Liver (tissue), 3 donors: Measurements from ENCODE around the gene DYSF.

ENCODE experiments used
- EGR1 ChIP-seq, 2 donors: IDR thresholded peaks; 2 replicates each; pipeline ENCODE4 v1.6.1; 2016 to 2018; ENCODE audit warnings: antibody characterized with exemption in 2 of 2, low read depth in 2 of 2
- FOXA1 ChIP-seq: IDR thresholded peaks from 2 replicates; pipeline ENCODE4 v1.6.1; 2016; ENCODE audit warnings: antibody characterized with exemption
- JUND ChIP-seq, 2 donors: IDR thresholded peaks; 2 replicates each; pipeline ENCODE4 v1.6.1; 2016; ENCODE audit warnings: antibody characterized with exemption in 2 of 2
- TAF1 ChIP-seq: conservative IDR thresholded peaks from 2 replicates; pipeline ENCODE4 v1.6.1; 2016; ENCODE audit warnings: antibody characterized with exemption, mild to moderate bottlenecking
- TF ChIP-seq, protein P1 (sequence below): fragments of 150-350 bp; IDR thresholded peaks from 2 replicates; pipeline ENCODE4 v1.5.1; 2017; ENCODE audit warnings: improper control_type of control experiment, low read depth, low read length; ENCODE audit not compliant: missing input control
- TF ChIP-seq, protein P2 (sequence below): IDR thresholded peaks from 2 replicates; pipeline ENCODE4 v1.6.1; 2016; ENCODE audit warnings: antibody characterized with exemption, mild to moderate bottlenecking
- TF ChIP-seq, protein P3 (sequence below): IDR thresholded peaks from 2 replicates; pipeline ENCODE4 v1.6.1; 2016; ENCODE audit warnings: antibody characterized with exemption
- TF ChIP-seq, protein P4 (sequence below): IDR thresholded peaks from 2 replicates; pipeline ENCODE4 v1.6.1; 2016; ENCODE audit warnings: antibody characterized with exemption
- donor health status: healthy.
- donor health status: healthy.

DNA sequence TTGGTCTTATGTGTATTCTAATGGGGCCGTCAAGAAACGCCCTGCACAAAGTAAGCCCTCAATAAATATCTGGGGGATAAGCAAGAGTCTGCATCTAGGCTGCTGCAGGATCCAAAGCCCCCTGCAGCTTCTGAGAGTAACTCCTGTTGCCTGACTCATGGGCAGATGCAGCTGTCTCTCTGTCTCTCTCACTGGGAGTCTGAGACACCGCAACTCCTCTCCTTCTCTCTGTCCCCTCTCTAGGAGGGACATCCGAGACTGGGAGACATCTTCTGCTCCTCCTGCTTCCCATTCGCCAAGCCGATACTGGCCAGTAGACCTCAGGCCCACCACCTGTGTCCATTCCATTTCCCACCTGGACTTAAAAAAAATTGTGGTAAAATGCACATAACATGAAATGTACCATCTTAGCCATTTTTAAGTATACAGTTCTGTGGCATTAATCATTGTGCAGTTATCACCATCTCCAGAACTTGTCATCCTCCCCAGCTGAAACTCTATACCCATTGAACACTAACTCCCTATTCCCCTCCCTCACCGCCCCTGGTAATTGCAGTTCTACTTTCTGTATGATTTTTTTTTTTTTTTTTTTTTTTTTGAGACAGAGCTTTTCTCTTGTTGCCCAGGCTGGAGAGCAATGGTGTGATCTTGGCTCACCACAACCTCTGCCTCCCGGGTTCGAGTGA is 20.1 kb downstream of the DYSF start:
- TF ChIP-seq, protein P1, sequence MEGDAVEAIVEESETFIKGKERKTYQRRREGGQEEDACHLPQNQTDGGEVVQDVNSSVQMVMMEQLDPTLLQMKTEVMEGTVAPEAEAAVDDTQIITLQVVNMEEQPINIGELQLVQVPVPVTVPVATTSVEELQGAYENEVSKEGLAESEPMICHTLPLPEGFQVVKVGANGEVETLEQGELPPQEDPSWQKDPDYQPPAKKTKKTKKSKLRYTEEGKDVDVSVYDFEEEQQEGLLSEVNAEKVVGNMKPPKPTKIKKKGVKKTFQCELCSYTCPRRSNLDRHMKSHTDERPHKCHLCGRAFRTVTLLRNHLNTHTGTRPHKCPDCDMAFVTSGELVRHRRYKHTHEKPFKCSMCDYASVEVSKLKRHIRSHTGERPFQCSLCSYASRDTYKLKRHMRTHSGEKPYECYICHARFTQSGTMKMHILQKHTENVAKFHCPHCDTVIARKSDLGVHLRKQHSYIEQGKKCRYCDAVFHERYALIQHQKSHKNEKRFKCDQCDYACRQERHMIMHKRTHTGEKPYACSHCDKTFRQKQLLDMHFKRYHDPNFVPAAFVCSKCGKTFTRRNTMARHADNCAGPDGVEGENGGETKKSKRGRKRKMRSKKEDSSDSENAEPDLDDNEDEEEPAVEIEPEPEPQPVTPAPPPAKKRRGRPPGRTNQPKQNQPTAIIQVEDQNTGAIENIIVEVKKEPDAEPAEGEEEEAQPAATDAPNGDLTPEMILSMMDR = no peak
- TF ChIP-seq, protein P2, sequence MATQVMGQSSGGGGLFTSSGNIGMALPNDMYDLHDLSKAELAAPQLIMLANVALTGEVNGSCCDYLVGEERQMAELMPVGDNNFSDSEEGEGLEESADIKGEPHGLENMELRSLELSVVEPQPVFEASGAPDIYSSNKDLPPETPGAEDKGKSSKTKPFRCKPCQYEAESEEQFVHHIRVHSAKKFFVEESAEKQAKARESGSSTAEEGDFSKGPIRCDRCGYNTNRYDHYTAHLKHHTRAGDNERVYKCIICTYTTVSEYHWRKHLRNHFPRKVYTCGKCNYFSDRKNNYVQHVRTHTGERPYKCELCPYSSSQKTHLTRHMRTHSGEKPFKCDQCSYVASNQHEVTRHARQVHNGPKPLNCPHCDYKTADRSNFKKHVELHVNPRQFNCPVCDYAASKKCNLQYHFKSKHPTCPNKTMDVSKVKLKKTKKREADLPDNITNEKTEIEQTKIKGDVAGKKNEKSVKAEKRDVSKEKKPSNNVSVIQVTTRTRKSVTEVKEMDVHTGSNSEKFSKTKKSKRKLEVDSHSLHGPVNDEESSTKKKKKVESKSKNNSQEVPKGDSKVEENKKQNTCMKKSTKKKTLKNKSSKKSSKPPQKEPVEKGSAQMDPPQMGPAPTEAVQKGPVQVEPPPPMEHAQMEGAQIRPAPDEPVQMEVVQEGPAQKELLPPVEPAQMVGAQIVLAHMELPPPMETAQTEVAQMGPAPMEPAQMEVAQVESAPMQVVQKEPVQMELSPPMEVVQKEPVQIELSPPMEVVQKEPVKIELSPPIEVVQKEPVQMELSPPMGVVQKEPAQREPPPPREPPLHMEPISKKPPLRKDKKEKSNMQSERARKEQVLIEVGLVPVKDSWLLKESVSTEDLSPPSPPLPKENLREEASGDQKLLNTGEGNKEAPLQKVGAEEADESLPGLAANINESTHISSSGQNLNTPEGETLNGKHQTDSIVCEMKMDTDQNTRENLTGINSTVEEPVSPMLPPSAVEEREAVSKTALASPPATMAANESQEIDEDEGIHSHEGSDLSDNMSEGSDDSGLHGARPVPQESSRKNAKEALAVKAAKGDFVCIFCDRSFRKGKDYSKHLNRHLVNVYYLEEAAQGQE = no peak
- TF ChIP-seq EGR1 (IDR thresholded peaks at IDR 0.05; ENCODE audit: low read depth in 2 of 2) (no peak), FOXA1 (no peak), JUND (IDR thresholded peaks at IDR 0.05) (no peak), TAF1 (no peak)
- TF ChIP-seq, protein P3, sequence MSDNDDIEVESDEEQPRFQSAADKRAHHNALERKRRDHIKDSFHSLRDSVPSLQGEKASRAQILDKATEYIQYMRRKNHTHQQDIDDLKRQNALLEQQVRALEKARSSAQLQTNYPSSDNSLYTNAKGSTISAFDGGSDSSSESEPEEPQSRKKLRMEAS = no peak
- TF ChIP-seq, protein P4, sequence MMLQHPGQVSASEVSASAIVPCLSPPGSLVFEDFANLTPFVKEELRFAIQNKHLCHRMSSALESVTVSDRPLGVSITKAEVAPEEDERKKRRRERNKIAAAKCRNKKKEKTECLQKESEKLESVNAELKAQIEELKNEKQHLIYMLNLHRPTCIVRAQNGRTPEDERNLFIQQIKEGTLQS = no peak
